NCI-H82 (cell line): ENCODE measurements around the gene ANKDD1A.
A peak's percentile ranks its signal among the peaks of the same experiment; 100 is the strongest.

Source experiments
- DNase-seq: peaks from one replicate; lab custom pipeline; 2025; lab: John Stamatoyannopoulos, UW

The ANKDD1A gene

DNA sequence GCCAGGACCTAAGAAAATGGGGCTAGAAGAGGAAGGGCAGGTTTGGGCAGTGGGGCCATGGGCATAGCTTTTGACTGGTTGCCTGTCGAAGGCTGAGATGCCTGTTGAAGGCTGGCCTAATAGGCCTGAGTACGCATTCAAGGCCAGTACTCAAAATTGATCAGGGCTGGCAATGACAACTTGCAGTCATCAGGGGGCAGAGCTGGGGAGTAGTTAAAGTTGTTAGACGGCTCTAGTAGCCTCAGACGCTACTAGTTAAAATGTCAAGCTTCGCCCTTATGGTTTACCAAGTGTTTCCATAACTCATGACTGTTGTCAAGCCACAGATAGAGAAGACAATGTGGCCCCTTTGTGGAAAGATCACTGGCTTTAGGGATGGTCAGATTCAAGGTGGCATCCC is 49.3 kb downstream of the ANKDD1A start:
- DNase-seq = no peak

DNA sequence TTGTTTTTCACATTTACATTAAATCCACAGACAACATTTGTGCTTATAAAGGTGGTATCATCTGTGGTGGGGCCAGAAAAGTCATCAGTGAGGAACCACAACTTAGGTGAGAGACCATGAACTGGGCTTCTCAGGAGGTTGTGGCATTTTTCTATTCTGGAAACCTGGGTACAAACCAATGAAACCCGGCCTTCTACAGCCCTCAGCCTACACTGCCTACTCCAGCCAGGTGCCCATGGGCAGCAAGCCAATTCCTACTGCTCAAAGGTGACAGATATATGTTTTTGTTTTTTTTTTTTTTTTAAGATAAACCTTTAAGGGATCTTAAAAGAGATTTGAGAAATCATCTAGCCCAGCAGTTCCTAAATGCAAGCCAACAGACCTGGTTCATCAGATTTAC is 57.7 kb downstream of the ANKDD1A start:
- no peak for DNase-seq

GRCh38 chr15:64970698-64971097 is 59.0 kb downstream of the ANKDD1A start:
- no peak for DNase-seq

DNA sequence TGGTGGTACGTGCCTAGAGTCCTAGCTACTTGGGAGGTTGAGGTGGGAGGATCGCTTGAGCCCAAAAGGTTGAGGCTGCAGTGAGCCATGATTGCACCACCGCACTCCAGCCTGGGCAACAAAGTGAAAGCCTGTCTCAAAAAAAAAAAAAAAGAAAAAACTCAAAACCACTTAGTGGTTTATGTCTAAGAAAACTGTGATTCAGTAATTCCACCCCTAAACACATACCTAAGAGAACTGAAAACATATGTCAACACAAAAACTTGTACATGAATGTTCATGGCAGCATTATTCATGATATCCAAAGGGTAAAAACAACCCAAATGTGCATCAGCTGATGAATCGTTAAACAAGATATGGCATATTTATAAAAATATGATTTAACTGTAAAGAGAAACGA is 63.7 kb downstream of the ANKDD1A start:
- no peak for DNase-seq

DNA sequence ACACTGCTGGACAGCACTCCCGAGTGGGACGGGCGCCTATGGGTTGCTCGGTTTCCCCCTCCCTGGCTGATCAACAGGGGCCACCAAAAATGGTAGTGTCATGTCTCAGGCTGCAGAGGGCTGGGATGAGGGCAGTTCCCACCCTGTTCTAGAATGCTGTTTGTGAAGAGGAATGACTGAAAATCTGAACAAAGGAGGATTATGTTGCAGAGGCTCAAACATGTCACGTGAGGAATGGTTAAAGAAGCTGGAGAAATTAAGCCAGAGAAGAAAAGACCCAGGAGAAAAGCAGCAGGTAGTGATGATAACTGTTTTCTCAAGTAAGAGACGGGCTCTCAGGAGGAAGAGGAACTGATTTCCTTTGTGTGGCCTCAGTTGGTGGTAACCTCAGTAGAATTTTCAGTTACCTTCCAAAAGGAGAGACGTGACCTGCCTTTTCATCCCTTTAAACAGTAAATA is 67.6 kb downstream of the ANKDD1A start:
- DNase-seq = no peak

- DNase-seq = no peak
These were observed 70.2 kb downstream of the ANKDD1A start for GRCh38 chr15:64981812-64982431.

GRCh38 chr15:64982472-64982871 is 70.8 kb downstream of the ANKDD1A start:
- no peak for DNase-seq

GRCh38 chr15:64985366-64986033 is 73.8 kb downstream of the ANKDD1A start:
- no peak for DNase-seq

DNA sequence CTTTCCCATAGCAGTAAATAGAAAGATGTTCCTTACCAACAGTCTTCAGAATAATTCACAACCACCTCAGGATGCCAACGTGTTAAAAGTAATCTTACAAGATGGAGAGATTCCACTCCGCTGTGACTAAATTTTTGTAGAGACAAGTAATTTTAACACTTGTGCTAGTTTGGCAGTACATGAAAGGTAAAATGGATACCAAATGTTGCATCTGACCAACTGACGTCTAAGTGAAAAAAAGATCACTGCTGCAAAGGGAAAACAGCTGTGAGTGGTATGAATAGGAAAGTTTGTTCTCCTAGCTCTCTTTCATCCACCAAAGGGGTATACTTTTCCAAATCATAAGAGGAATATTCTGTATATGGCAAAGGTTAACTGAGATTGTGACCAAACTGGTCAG is 75.4 kb downstream of the ANKDD1A start:
- DNase-seq = no peak

DNA sequence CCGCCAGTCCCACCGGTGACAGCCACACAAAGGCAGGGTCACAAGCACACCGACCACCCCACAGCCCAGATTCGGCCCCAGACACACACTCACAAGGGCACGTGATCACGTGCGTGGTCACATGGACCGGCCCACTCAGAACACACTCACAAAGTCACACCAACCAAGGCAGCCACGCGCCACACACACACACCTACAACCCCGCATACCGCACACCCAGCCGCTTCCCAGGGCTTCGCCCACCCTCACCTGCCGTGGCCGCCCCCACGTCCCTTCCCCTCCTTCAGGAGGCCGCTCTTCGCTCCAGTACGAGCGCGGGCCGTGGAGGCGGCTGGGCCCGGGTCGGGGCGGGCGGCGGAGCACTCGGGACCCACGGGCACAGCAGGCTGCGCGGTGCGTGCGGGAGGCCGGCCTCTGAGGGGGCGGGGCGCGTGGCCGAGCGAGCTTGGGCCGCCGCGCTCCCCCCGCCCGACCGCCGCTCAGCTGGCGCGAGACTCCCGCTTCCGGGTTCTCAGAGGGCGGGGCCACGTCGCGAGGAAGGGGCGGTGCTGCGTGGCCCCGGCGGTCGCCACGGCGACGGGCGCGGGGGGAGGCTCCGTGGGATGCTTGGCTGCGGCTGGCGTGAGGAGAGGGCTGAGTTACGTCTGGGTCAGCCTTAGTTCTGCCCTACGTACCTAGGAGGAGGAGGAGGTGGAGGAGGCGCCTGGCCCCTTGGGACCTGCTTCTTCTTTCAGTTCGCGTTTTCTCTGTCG is 77.9 kb downstream of the ANKDD1A start, which contains the start of gene SPG21:
SPG21 (minus strand) TSS at position 499 of the 752 bp plus-strand sequence. CDS start 6,345 bp downstream, outside the sequence.
- DNase-seq = peak; percentile 96

GRCh38 chr15:64990168-64990470 is 78.4 kb downstream of the ANKDD1A start:
- no peak for DNase-seq

DNA sequence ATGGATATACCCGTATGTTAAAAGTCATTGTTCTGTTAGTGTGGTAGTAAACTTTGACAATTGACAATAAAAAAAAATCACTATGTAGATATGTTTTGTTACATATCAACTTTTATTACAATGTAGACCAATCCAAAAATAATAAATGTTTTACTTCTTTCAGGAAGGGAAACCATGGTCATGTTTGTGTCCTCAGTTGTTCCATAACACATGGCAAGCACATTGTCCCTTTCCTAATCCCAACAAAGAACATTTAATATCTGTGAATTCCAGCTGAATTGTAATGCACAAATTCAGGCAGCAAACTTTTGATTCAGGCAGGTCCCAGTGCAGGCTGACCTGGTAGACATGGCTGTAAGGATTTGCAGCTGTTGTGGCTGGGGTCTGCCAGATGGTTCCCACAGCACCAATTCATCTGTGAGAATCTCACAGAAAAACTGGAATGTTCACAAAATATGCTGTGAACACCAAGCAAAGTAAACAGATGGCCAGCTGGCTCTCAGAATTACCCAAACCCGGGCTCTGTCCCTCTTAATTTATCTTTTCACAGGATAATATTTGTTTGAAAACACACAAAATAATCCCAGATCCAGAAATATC is 79.9 kb downstream of the ANKDD1A start:
- DNase-seq = peak; percentile 21

DNA sequence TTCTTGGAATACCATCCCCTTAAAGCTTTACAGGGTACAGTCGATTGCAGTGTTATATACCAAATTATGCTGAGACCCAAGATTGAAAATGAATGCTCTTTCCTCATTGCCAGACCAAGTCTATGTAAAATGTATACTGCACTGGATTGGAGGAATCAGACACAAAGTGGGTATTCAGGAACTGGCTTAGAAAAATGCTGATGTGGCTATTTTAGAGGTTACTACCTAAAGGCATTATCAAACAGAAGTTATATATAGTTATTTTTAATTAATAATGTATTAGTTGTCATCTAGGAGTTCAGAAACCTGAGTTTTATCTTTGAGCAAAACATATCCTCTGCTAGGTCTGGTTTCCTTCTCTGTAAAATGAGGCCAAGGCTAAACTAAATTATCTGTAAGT is 81.6 kb downstream of the ANKDD1A start:
- DNase-seq = no peak

DNA sequence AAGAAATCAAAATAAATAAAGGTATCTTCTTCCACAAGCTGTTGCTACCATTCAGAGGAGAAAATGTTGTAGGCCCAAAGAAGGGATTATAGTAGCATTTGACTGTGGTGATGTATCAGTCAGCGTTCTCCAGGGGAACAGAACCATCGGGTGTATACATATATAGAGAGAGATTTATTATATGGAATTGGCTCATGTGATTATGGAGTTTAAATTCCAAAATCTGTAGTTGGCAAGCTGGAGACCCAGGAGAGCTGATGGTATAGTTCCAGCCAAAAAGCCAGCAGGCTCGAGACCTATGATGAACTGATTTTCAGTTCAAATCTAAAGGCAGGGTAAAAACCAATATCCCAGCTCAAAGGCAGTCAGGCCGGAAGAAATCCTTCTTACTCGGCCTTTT is 85.4 kb downstream of the ANKDD1A start:
- no peak for DNase-seq

GRCh38 chr15:64997745-64998375 is 86.2 kb downstream of the ANKDD1A start:
- no peak for DNase-seq

GRCh38 chr15:65004993-65005392 is 93.3 kb downstream of the ANKDD1A start:
- DNase-seq = no peak

- no peak for DNase-seq
These were observed 95.2 kb downstream of the ANKDD1A start for GRCh38 chr15:65006876-65007275.
